HG02571 (cell line): ENCODE measurements around the gene ZXDA.
"Not testable (repeated sequence)": the region's sequence is repeated elsewhere in the genome, so short reads cannot be mapped to it uniquely, and the experiment has no call there.

Source experiments
- ATAC-seq: cut with Tn5 transposase; IDR thresholded peaks from one replicate; pipeline ENCODE4 v1.9.1; 2021; ENCODE audit warnings: mild to moderate bottlenecking, moderate library complexity; ENCODE audit not compliant: unreplicated experiment

Gene ZXDA, protein sequence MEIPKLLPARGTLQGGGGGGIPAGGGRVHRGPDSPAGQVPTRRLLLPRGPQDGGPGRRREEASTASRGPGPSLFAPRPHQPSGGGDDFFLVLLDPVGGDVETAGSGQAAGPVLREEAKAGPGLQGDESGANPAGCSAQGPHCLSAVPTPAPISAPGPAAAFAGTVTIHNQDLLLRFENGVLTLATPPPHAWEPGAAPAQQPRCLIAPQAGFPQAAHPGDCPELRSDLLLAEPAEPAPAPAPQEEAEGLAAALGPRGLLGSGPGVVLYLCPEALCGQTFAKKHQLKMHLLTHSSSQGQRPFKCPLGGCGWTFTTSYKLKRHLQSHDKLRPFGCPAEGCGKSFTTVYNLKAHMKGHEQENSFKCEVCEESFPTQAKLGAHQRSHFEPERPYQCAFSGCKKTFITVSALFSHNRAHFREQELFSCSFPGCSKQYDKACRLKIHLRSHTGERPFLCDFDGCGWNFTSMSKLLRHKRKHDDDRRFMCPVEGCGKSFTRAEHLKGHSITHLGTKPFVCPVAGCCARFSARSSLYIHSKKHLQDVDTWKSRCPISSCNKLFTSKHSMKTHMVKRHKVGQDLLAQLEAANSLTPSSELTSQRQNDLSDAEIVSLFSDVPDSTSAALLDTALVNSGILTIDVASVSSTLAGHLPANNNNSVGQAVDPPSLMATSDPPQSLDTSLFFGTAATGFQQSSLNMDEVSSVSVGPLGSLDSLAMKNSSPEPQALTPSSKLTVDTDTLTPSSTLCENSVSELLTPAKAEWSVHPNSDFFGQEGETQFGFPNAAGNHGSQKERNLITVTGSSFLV

DNA sequence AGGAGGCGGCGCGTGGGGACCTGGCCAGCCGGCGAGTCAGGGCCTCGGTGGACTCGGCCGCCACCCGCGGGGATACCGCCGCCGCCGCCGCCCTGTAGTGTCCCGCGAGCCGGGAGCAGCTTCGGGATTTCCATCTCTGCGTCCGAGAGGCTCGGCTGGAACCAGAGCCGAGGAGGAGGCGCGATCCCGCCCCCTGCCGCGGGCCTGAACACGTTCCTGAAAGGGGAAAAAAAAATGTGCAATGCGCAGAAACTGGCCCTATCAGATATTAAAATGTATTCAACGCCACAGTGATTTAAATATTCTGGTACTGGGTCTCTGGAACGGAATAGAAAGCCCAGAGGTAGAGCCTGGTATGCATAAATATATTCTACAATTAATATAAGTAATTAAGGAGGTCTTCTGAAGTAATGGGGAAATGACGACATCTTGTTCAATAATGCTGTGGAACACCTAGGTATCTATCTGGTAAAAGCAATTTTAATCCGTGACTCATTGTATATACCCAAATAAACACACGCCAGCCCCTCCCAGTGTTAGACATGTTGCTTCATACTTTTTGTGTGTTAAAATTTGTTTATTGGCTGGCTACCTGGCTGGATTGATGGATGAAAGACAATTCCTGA is at the start of gene ZXDA:
TSS of gene ZXDA (minus strand) at position 172 of the 626 bp plus-strand sequence. CDS start at position 134, 38 bp downstream.
- ATAC-seq, result peak; percentile 54

GRCh38 chrX:57952320-57952678 is 42.0 kb upstream of the ZXDA start:
- no peak for ATAC-seq

- no peak for ATAC-seq
Measured at GRCh38 chrX:57951666-57952319, 41.5 kb upstream of the ZXDA start.

DNA sequence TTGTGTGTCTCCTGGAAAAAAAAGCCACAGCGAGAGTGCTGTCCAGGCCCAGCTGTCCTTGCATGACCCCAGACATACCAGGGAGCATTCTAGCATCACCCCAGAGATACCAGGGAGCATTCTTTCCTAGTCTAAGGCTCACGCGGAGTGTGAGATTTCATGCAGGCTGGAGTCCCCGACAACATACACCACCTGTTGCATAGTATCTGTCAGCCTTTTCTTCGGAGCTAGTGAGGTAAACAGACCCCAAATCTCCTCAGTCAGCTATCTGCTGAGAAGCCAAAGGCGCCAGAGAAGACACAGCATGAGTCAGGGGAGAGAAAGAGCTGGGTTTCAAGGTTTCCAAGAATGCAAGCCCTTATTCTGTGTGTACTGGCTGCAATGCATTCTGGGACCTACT is 23.1 kb upstream of the ZXDA start:
- no peak for ATAC-seq

DNA sequence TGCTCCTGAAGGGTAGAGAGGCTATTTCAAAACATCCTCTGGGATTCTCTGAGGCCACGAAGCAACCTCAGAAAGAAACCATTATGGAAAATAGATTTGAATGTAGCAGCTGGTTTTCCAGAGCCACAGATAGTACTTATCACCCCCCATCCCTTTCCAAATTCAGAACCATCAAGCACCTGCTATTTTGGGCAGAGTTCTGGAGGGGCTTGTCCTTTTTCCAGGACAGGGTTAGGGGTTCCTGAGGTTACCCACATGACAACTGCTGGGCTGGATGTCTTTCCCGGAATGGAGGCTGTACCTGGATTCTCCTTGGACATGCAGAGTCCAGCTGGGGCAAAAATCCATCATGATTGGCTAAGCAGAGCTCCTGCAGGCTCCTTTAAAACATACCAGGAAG is 22.0 kb upstream of the ZXDA start:
- no peak for ATAC-seq

DNA sequence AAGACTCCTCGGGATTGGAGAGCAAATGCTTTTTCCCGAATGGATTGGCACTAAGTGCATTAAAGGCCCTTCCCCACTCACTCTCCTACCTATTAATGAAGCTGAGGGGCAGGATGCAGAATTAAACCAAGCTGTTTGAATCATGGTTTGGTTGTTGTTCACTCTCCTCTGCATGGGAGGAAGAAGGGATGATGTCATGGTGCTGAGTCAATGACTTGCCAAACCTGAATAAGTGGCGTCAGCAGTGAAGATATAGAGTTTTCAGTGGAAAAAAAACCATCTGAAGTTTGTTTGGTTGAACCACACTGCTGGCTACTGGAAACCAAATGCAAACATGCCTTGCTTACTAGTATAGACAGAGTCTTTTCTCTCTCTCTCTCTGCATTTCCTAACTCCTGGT is 19.8 kb upstream of the ZXDA start:
- ATAC-seq, result no peak

GRCh38 chrX:57929373-57929772 is 19.1 kb upstream of the ZXDA start:
- no peak for ATAC-seq

DNA sequence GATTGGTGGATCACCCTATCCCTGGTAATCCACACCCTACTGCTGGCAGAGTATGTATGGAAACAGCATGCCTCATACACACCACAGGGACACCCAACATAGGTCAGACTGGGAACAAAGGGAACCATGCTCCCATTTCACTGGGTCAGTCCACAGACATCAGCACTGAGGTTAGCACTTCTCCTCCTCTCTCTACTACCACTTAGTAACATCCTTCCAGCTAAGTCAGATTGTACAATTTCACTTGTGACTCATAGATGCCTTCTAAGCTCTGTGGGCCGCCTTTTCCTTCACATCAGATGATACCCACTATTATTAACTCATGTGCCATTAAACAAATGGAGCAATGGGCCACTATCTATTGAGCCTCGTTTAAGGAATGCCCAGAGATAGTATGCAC is 15.5 kb upstream of the ZXDA start:
- no peak for ATAC-seq

- no peak for ATAC-seq
Measured at GRCh38 chrX:57918750-57919436, 8.6 kb upstream of the ZXDA start.

- ATAC-seq, result no peak
Measured at GRCh38 chrX:57915680-57916079, 5.4 kb upstream of the ZXDA start.

DNA sequence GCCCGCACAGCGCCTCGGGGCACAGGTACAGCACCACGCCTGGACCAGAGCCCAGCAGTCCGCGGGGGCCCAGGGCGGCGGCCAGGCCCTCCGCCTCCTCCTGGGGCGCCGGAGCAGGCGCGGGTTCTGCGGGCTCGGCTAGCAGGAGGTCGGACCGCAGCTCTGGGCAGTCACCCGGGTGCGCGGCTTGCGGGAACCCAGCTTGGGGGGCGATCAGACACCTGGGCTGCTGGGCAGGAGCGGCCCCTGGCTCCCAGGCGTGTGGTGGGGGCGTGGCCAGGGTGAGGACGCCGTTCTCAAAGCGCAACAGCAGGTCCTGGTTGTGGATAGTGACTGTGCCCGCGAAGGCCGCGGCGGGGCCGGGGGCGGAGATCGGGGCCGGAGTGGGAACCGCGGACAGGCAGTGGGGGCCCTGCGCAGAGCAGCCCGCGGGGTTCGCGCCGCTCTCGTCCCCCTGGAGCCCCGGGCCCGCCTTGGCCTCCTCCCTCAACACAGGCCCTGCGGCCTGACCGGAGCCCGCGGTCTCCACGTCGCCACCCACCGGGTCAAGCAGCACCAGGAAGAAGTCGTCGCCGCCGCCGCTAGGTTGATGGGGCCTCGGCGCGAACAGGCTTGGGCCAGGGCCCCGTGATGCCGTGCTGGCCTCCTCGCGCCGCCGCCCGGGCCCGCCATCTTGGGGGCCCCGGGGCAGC is 517 bp downstream of the ZXDA start:
- peak; percentile 79 for ATAC-seq

DNA sequence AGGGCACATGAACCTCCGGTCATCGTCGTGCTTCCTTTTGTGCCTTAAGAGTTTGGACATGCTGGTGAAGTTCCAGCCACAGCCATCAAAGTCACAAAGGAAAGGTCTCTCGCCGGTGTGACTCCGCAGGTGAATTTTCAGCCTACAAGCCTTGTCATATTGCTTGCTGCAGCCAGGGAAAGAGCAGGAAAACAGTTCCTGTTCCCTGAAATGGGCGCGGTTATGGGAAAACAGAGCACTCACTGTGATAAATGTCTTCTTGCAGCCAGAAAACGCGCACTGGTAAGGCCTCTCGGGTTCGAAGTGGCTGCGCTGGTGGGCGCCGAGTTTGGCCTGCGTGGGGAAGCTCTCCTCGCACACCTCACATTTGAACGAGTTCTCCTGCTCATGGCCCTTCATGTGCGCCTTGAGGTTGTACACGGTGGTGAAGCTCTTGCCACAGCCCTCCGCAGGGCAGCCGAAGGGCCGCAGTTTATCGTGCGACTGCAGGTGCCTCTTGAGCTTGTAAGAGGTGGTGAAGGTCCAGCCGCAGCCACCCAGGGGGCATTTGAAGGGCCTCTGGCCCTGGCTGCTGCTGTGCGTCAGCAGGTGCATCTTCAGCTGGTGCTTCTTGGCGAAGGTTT is 1.2 kb downstream of the ZXDA start:
- ATAC-seq, result not testable (repeated sequence)

DNA sequence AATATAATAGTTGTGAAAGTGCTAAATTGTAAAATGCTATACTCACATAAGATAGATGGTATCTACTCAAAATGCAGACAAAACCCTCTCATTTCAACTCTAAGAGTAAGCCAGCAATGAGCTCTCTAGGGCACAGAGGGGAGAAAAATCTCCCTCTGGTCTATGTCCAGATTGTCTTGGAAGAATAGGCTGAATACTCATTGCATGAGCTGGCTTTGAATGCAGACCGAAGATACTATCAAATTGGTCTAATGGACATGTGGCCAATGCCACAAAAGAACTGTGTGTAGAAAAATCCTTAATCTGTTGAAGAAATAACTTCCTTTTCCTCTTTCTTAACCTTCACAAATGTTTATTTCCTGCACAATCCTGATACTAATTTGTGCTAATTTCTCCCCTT is 3.5 kb downstream of the ZXDA start:
- no peak for ATAC-seq

DNA sequence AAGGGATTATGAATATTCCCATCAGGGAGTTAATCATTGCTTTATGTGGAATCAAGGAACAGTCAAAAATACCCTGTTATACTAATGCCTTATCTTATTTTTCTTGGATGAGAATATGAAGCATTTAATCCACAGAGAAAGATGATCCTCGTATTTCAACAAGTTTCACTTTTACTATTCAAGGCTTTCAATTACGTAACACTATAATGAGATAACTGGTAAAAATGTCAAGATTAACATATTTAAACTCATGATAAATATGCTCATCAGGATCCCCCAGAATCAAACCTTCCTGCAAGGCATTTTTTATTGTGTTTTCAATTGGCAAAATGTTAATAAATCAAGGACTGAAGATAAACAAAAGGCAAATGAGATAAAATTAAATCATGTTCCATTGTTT is 5.1 kb downstream of the ZXDA start:
- no peak for ATAC-seq

DNA sequence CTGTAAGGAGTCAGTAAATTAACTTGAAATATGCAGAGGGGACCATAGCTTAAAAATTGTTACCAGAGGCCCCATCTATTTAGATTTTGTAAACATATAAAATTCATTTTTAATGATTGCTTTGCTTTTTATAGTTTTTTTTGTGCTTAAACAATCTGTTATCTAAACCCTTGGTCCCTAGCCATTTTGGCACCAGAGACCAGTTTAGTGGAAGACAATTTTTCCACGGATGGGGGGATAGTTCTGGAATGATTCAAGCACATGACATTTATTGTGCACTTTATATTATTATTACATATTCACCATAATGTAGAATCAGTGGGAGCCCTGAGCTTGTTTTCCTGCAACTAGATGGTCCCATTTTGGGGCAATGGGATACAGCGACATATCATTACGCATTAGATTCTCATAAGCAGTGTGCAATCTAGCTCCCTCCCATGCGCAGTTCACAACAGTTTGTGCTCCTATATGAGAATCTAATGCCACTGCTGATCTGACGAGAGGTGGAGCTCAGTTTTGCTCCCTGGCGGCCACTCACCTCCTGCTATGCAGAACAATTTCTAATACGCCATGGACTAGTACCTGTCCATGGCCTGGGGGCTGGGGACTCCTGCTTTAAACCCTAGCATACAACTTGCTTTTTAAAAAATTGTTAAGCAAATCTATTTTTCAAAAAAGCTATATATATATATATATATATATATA is 5.9 kb downstream of the ZXDA start:
- no peak for ATAC-seq

DNA sequence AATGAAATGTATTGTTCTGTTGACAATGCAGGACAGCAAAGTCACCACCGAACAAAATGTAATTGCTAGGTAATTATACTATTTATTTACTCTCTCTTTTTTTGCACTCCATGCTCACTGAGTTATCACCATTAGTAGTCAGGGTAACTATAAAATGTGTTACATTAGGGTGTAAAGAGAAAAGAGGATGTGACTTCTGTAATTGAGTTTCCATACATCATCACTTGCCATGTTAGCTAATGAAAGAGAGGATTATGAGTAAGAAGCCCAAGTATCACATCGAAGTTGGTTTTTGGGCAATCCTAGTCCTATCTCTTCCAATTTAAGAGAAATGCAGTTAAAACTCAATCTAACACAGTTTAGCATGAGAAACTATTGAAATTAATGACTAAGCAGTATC is 7.6 kb downstream of the ZXDA start:
- no peak for ATAC-seq

DNA sequence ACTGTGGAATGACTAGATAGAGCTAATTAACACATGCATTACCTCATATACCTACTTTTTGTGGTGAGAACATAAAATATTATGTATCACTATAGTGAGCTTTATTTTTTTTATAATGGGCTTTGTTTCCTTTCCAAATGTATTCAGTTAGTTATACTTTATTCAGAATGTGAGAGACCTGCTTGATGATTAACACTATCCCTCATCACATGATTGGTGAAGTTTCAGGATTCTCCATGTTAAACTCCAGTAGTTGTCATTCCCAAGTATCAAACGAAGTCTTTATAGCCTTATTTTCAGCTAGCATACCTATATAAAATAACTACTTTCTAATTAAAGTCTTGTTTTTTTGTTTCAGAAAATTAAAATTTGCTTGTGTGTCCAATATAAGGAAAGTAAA is 8.8 kb downstream of the ZXDA start:
- ATAC-seq, result no peak

- ATAC-seq, result no peak
Measured at GRCh38 chrX:57900975-57901374, 9.3 kb downstream of the ZXDA start.

DNA sequence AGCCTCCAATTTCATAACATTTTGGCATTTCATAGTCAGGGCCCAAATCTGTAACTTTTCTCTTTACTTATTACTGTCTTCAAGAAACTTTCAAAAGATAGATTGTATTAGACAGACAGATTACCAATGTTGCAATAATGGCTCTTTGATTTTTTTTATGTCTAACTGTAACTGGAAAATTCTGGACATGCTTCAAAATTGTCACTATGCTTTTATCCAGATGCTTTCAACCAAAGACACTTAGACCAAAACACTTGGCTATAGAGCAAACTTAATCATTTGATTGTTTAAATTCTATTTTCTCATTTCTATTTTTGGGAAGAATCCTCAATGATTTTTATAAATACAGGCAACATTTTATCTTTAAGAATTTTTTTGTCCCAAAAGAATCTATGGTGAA is 10.4 kb downstream of the ZXDA start:
- no peak for ATAC-seq
